Hepatocyte (in vitro differentiated cells): Measurements from ENCODE around the gene BCAS3. TPM values are rescaled to one million over a fixed set of nuclear protein-coding genes. Genes with fewer than 3 reads are reported as not detected.

ENCODE experiments used
- DNase-seq: peaks from one replicate; pipeline ENCODE4 v3.0.0-alpha.2; 2016; ENCODE audit warnings: low spot score
- H2AFZ ChIP-seq: fragments of 200-600 bp; sonication (generic); 2 replicates; pipeline ENCODE4 v1.6.0; 2016; ENCODE audit warnings: antibody characterized with exemption, mild to moderate bottlenecking
- H3K27ac ChIP-seq: fragments of 200-600 bp; sonication (generic); 2 replicates; pipeline ENCODE4 v1.5.1; 2016; ENCODE audit warnings: mild to moderate bottlenecking
- H3K27me3 ChIP-seq: fragments of 200-600 bp; sonication (generic); 2 replicates; pipeline ENCODE4 v1.6.1; 2016
- H3K36me3 ChIP-seq: fragments of 200-600 bp; sonication (generic); replicated peaks from 2 replicates; pipeline ENCODE4 v1.5.1; 2016; ENCODE audit warnings: low read depth; ENCODE audit not compliant: insufficient read depth
- H3K4me1 ChIP-seq: fragments of 200-600 bp; sonication (generic); 2 replicates; pipeline ENCODE4 v1.5.1; 2016; ENCODE audit warnings: mild to moderate bottlenecking, moderate library complexity; ENCODE audit not compliant: insufficient read depth
- H3K4me2 ChIP-seq: fragments of 200-600 bp; sonication (generic); 2 replicates; pipeline ENCODE4 v1.6.0; 2016
- H3K4me3 ChIP-seq: fragments of 200-600 bp; sonication (generic); 2 replicates; pipeline ENCODE4 v1.5.1; 2016; ENCODE audit warnings: mild to moderate bottlenecking
- H3K79me2 ChIP-seq: fragments of 200-600 bp; sonication (generic); 2 replicates; pipeline ENCODE4 v1.6.0; 2017; ENCODE audit warnings: mild to moderate bottlenecking
- H3K9me2 ChIP-seq: fragments of 200-600 bp; sonication (generic); replicated peaks from 2 replicates; pipeline ENCODE4 v1.6.0; 2017; ENCODE audit warnings: mild to moderate bottlenecking; ENCODE audit not compliant: insufficient read depth
- H3K9me3 ChIP-seq: fragments of 200-600 bp; sonication (generic); 2 replicates; pipeline ENCODE4 v1.5.1; 2016; ENCODE audit warnings: low read depth, mild to moderate bottlenecking
- H4K20me1 ChIP-seq: fragments of 200-600 bp; sonication (generic); 2 replicates; pipeline ENCODE4 v1.6.0; 2016; ENCODE audit warnings: mild to moderate bottlenecking; ENCODE audit not compliant: insufficient read depth, poor library complexity, severe bottlenecking
- EZH2 ChIP-seq: fragments of 200-600 bp; sonication (generic); IDR thresholded peaks from 2 replicates; pipeline ENCODE4 v1.6.1; 2016; ENCODE audit warnings: antibody characterized with exemption, mild to moderate bottlenecking, borderline replicate concordance
- EZH2phosphoT487 ChIP-seq: fragments of 200-600 bp; sonication (generic); IDR thresholded peaks from one replicate; pipeline ENCODE4 v1.6.1; 2018; ENCODE audit warnings: antibody characterized with exemption, mild to moderate bottlenecking, low read depth, moderate library complexity; ENCODE audit not compliant: unreplicated experiment, severe bottlenecking
- WGBS: methylation state at CpG from one replicate; pipeline ENCODE4 v1.1.6; 2016; ENCODE audit warnings: low lambda C conversion rate; ENCODE audit errors: missing lambda C conversion rate; 5-methylcytosine and 5-hydroxymethylcytosine counted together
- polyA plus RNA-seq: library from polyadenylated mRNA; unstranded; fragments of >200 nt; fragmentation: Nextera tagmentation; extraction: Ambion mirVana; gene quantifications from 2 replicates; pipeline ENCODE4 v1.2.1, GENCODE V29; 2016
- total RNA-seq: library from RNA; depleted of rRNA; stranded (reverse); fragments of >200 nt; gene quantifications from 2 replicates; pipeline ENCODE4 v1.2.3, GENCODE V29; 2014
- TF ChIP-seq, protein P1 (sequence below): fragments of 200-600 bp; sonication (generic); IDR thresholded peaks from 2 replicates; pipeline ENCODE4 v1.5.1; 2016; ENCODE audit warnings: antibody characterized with exemption, mild to moderate bottlenecking; ENCODE audit not compliant: poor library complexity

The BCAS3 gene
- total and polyA plus RNA-seq, 2 experiments from 2014 or later = 16.5 to 58.8 TPM

DNA sequence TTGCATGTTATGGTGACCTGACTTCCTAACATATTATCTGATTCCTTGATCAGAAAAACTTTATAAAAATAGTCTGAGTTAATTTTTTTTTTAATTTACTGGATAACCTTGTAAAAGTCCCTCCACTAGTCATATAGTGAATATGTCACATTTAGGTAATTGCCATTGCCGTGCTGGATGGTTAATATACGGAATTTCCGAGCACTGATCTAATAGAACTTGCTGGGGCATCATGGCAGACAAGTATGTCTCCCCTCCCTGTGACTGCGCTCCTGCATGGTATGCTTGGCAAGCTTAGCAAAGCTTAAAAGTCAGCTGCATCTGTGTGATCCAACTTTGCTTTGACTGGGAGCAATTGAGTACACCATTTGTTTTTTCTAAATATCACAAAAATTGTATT, 482.6 kb downstream of the BCAS3 start:
- TF ChIP-seq EZH2phosphoT487 (no peak), EZH2 (no peak)
- TF ChIP-seq, protein P1, sequence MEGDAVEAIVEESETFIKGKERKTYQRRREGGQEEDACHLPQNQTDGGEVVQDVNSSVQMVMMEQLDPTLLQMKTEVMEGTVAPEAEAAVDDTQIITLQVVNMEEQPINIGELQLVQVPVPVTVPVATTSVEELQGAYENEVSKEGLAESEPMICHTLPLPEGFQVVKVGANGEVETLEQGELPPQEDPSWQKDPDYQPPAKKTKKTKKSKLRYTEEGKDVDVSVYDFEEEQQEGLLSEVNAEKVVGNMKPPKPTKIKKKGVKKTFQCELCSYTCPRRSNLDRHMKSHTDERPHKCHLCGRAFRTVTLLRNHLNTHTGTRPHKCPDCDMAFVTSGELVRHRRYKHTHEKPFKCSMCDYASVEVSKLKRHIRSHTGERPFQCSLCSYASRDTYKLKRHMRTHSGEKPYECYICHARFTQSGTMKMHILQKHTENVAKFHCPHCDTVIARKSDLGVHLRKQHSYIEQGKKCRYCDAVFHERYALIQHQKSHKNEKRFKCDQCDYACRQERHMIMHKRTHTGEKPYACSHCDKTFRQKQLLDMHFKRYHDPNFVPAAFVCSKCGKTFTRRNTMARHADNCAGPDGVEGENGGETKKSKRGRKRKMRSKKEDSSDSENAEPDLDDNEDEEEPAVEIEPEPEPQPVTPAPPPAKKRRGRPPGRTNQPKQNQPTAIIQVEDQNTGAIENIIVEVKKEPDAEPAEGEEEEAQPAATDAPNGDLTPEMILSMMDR = no peak
- WGBS = 81% methylated on average over 4 of the region's 4 CpGs
- H3K4me1 ChIP-seq = peaks cover 45% of the 10 kb centered on the region

DNA sequence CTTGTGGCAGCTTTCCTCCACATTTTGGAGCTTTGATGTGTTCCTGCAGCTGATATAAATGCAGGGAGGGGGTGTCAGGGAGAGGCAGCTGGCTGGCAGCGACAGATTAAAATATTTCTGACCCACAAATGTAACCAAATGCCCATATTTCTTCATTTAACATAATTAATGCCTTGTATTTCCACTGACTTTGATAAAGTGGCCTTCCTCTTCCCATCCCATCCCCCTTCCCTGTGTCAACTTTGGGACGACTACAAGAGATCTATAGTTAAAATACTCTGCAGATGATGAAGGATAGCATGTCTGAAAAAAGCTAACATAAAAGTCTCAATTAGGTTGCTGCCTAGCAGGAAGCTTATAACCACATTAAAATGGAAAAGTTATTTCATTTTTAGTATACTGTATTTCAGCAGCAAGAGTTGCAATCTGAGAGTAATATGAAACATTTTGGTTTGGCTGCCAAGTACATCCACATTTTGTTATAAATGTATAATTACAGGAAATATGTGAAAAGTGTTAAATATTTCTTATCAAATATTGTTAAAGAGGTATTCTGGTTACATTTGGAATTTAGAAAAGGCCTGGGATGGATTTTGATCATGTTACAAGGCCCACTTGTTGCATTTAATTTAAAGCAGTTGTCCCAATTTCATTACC, 483.3 kb downstream of the BCAS3 start:
- peaks cover 12% of the 10 kb centered on the region for H3K79me2 ChIP-seq
- H3K27me3 ChIP-seq = no peaks in the 10 kb centered on the region
- H3K27ac ChIP-seq = peak overlapping the region; percentile 77
- peaks cover 41% of the 10 kb centered on the region for H3K4me1 ChIP-seq
- no peaks in the 10 kb centered on the region for H4K20me1 ChIP-seq
- no peak overlapping the region for H3K4me3 ChIP-seq
- H3K36me3 ChIP-seq = no peaks in the 10 kb centered on the region
- DNase-seq = no peak
- peak overlapping the region; percentile 15 for H3K4me2 ChIP-seq
- no peak overlapping the region for H2AFZ ChIP-seq
- 46% methylated on average over 2 of the region's 2 CpGs for WGBS
- TF ChIP-seq, protein P1 = no peak
- TF ChIP-seq EZH2 (no peak), EZH2phosphoT487 (no peak)
- H3K9me3 ChIP-seq = no peaks in the 10 kb centered on the region
- no peaks in the 10 kb centered on the region for H3K9me2 ChIP-seq

More for the DNA sequence above, 482.6 kb downstream of the BCAS3 start:
- Histone ChIP-seq H3K9me2 (no peaks in the 10 kb centered on the region), H3K27me3 (no peaks in the 10 kb centered on the region), H3K27ac (peak overlapping the region; percentile 77), H3K4me2 (no peak overlapping the region), H4K20me1 (no peaks in the 10 kb centered on the region), H3K36me3 (no peaks in the 10 kb centered on the region), H2AFZ (no peak overlapping the region), H3K9me3 (no peaks in the 10 kb centered on the region), H3K4me3 (no peak overlapping the region), H3K79me2 (peaks cover 12% of the 10 kb centered on the region)
- DNase-seq = peak; percentile 8

DNA sequence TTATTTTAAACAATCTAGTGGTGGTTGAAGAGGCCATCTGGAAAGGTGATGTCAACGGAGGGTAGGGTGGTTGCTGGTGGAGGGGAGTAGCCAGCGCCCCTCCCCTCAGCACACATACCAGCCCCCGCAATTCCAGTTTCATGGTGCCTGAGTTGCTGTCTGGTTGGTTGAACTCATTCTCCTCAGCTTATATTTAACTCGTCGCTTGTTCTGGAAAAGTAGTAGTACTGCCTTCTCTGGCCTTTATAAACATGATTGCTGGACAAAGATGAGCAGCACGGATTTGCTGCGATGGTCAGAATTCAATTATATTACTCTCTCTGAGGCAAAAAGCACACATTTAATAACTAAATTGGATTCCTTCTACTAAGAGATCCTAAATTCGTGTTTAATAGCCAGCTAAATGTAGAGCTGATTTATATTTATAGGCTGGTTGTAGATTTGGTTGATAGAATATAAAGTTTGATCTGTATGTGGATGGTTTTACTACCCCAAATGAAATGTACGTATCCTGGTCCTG, 484.0 kb downstream of the BCAS3 start:
- Histone ChIP-seq H3K36me3 (no peaks in the 10 kb centered on the region), H3K4me1 (peaks cover 36% of the 10 kb centered on the region), H3K9me2 (no peaks in the 10 kb centered on the region), H3K27ac (peak overlapping the region; percentile 77), H3K27me3 (no peaks in the 10 kb centered on the region), H3K9me3 (no peaks in the 10 kb centered on the region), H3K79me2 (peaks cover 12% of the 10 kb centered on the region), H3K4me2 (peak overlapping the region; percentile 15), H2AFZ (no peak overlapping the region), H4K20me1 (no peaks in the 10 kb centered on the region), H3K4me3 (no peak overlapping the region)
- DNase-seq = no peak
- WGBS = 56% methylated on average over 9 of the region's 9 CpGs
- no peak for TF ChIP-seq EZH2phosphoT487
- TF ChIP-seq EZH2 = no peak
- TF ChIP-seq, protein P1 = no peak
